22Rv1 (cell line): ENCODE results near the gene LEFTY2.

ENCODE experiments used
- H3K27ac ChIP-seq: fragments of 450-650 bp; 2 replicates; pipeline ENCODE4 v1.5.1; 2017
- CTCF ChIP-seq: fragments of 450-650 bp; IDR thresholded peaks from 2 replicates; pipeline ENCODE4 v1.5.1; 2017; ENCODE audit warnings: mild to moderate bottlenecking
- ZFX ChIP-seq: fragments of 450-650 bp; IDR thresholded peaks from 2 replicates; pipeline ENCODE4 v1.6.1; 2017; ENCODE audit warnings: antibody characterized with exemption, borderline replicate concordance

LEFTY2 gene

GRCh38 chr1:225961659-225962439, 20.8 kb upstream of the LEFTY2 start:
- H3K27ac ChIP-seq = no peak overlapping the region
- TF ChIP-seq CTCF (no peak), ZFX (no peak)

- TF ChIP-seq ZFX = no peak
- TF ChIP-seq CTCF = no peak
- H3K27ac ChIP-seq = no peak overlapping the region
Observed at GRCh38 chr1:225958041-225958440, 17.0 kb upstream of the LEFTY2 start.

- H3K27ac ChIP-seq = no peak overlapping the region
- TF ChIP-seq CTCF (no peak), ZFX (no peak)
Observed at GRCh38 chr1:225954753-225955152, 13.7 kb upstream of the LEFTY2 start.

- TF ChIP-seq CTCF = no peak
- TF ChIP-seq ZFX = no peak
- H3K27ac ChIP-seq = no peak overlapping the region
Observed at GRCh38 chr1:225953315-225953714, 12.3 kb upstream of the LEFTY2 start.

GRCh38 chr1:225950905-225951497, 10.0 kb upstream of the LEFTY2 start:
- TF ChIP-seq CTCF (peak; percentile 13; the same call in 1 of the 2 replicates), ZFX (no peak)
- H3K27ac ChIP-seq = no peak overlapping the region

- TF ChIP-seq ZFX (no peak), CTCF (no peak)
Observed at GRCh38 chr1:225949041-225949440, 8.0 kb upstream of the LEFTY2 start.

GRCh38 chr1:225946803-225947202, 5.8 kb upstream of the LEFTY2 start:
- no peak overlapping the region for H3K27ac ChIP-seq
- no peak for TF ChIP-seq ZFX
- no peak for TF ChIP-seq CTCF

More at GRCh38 chr1:225949041-225949440, 8.0 kb upstream of the LEFTY2 start:
- H3K27ac ChIP-seq = no peak overlapping the region
